ENCODE results near the gene CMTM2. TPM values are rescaled to one million over a fixed set of nuclear protein-coding genes. Genes with fewer than 3 reads are reported as not detected.

CMTM2 gene
- total and polyA plus RNA-seq, 9 of the 15 experiments (the other 6 are each of a cell fraction or from before 2014, with no cell fraction given) = not detected

DNA sequence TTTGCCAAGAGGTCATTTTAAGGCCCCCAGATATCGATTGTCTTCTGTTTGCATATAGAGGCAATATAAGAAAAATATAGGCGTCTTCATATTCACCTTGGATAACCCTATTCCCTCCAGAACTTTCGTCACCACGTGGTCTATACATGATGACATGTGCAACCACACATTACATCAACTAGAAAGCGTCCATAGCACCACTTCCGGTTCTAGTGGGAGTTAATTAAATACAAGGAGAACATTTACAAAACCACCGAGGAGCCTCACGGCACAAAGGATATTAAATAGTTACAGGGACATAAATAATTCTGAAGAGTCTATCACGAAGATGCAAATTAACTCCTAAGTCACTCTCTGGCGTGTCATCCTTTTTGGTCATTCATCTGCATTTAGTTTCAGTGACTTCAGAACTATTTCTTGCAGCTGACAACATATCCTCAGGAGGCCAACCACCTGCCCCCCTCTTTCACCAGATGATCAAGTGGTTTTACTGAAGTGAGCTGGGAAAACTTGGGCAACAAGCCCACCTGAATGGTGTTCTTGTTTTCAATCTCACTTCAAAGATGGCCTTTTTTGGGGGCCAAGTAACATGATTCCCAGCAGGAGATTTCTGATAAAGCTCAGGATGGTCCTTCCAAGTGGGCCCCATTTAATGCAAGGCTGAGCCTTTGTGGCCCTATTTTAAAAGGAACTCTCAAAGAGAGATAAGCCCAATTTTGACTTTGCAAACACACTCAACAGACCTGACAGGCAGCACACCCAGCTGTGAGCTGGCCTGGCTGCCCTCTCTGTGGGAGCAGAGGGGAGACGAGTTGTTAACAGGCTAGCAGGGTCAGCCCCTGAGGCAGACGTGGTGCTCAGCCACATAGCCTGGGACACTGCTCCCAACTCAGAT, 40.5 kb downstream of the CMTM2 start (continued):
- TF ChIP-seq ZFP30 (CRISPR knock-in tag; IDR thresholded peaks at IDR 0.05; ENCODE audit: borderline replicate concordance) = no peak
- 0 out of 2 replicates have a peak, but pooled peaks have one; percentile 2 for TF ChIP-seq TAL1 (IDR thresholded peaks at IDR 0.05)
- TF ChIP-seq TAF15 (IDR thresholded peaks at IDR 0.05; ENCODE audit: low read depth, low read length) = no peak
- TF ChIP-seq, protein P1, sequence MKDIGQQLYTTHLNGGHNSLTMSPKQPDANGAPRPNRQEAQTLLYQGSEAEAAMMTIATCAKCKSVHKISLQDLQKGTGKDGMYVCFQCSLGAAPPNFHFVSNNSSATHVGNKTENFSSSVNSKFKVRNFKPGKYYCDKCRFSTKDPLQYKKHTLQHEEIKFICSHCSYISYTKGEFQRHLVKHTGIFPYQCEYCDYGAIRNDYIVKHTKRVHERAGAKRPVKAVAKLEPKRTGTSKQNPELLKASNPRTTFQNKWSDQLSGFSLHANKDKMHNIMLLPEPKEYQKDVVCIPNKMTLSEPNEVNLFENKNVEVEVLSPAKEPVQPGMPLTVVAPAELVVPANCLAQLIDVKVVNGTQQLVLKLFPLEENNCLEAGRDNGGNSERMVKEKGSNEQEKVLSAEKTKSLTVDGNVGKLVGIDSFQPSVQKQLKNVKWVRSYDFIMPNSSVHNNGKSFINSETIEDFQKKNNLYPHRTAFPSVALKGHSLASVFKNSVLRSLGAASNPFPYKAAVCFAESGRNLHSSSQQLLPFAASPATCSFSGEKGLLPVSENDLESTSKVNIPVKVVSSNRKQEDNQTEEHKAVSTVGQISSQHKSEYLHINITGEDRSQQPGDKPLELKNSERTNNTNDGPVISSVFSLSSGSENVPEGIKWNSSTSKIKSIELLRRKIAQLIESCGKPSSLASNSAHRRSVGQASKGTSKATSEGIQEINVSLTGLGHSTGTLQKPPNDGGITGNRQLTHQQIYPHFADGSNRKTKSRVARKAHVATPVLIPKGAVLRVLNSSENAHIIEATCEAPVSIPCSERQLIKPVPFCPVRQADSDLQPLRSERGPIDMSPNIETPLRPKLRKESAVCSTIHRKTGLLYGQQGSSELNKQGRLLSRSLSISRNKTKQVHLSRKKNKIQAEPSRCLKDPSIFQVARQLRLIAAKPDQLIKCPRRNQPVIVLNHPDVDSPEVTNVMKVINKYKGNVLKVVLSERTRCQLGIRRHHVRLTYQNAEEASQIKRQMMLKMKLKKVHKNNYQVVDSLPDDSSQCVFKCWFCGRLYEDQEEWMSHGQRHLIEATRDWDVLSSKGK (CRISPR knock-in tag; IDR thresholded peaks at IDR 0.05) = no peak
- TF ChIP-seq, protein P2, sequence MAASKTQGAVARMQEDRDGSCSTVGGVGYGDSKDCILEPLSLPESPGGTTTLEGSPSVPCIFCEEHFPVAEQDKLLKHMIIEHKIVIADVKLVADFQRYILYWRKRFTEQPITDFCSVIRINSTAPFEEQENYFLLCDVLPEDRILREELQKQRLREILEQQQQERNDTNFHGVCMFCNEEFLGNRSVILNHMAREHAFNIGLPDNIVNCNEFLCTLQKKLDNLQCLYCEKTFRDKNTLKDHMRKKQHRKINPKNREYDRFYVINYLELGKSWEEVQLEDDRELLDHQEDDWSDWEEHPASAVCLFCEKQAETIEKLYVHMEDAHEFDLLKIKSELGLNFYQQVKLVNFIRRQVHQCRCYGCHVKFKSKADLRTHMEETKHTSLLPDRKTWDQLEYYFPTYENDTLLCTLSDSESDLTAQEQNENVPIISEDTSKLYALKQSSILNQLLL (CRISPR knock-in tag; IDR thresholded peaks at IDR 0.05; ENCODE audit: borderline replicate concordance) = no peak
- no peak for TF ChIP-seq NR2C2 (CRISPR knock-in tag; IDR thresholded peaks at IDR 0.05)
- TF ChIP-seq NR2C2 (tag; IDR thresholded peaks at IDR 0.05) = peak; percentile 64; the same call in 1 of the 2 replicates
- no peak for TF ChIP-seq RBM14 (IDR thresholded peaks at IDR 0.05; ENCODE audit: borderline replicate concordance, insufficient read depth, low read depth, low read length)
- no peak for TF ChIP-seq HOXB6 (CRISPR knock-in tag; IDR thresholded peaks at IDR 0.05; ENCODE audit: borderline replicate concordance)
- TF ChIP-seq, protein P3, sequence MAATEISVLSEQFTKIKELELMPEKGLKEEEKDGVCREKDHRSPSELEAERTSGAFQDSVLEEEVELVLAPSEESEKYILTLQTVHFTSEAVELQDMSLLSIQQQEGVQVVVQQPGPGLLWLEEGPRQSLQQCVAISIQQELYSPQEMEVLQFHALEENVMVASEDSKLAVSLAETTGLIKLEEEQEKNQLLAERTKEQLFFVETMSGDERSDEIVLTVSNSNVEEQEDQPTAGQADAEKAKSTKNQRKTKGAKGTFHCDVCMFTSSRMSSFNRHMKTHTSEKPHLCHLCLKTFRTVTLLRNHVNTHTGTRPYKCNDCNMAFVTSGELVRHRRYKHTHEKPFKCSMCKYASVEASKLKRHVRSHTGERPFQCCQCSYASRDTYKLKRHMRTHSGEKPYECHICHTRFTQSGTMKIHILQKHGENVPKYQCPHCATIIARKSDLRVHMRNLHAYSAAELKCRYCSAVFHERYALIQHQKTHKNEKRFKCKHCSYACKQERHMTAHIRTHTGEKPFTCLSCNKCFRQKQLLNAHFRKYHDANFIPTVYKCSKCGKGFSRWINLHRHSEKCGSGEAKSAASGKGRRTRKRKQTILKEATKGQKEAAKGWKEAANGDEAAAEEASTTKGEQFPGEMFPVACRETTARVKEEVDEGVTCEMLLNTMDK (IDR thresholded peaks at IDR 0.05; ENCODE audit: borderline replicate concordance, insufficient read depth, low read depth, low read length, poor library complexity, severe bottlenecking) = no peak
- TF ChIP-seq ZNF655 (CRISPR knock-in tag; IDR thresholded peaks at IDR 0.05) = no peak
- TF ChIP-seq DACH1 (IDR thresholded peaks at IDR 0.05; ENCODE audit: partially characterized antibody) = peak; percentile 10
- TF ChIP-seq, protein P4, sequence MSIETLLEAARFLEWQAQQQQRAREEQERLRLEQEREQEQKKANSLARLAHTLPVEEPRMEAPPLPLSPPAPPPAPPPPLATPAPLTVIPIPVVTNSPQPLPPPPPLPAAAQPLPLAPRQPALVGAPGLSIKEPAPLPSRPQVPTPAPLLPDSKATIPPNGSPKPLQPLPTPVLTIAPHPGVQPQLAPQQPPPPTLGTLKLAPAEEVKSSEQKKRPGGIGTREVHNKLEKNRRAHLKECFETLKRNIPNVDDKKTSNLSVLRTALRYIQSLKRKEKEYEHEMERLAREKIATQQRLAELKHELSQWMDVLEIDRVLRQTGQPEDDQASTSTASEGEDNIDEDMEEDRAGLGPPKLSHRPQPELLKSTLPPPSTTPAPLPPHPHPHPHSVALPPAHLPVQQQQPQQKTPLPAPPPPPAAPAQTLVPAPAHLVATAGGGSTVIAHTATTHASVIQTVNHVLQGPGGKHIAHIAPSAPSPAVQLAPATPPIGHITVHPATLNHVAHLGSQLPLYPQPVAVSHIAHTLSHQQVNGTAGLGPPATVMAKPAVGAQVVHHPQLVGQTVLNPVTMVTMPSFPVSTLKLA (conservative IDR thresholded peaks at IDR 0.05) = peak; percentile 69 to 72
- peak; percentile 84 for TF ChIP-seq GABPA (tag; conservative IDR thresholded peaks at IDR 0.05; ENCODE audit: low read depth)
- TF ChIP-seq MAFF (IDR thresholded peaks at IDR 0.05; ENCODE audit: low read length) = no peak
- TF ChIP-seq PHF20 (IDR thresholded peaks at IDR 0.05; ENCODE audit: partially characterized antibody) = no peak

All from K562 (cell line).